ENCODE results near the gene TDP1. TPM values are rescaled to one million over a fixed set of nuclear protein-coding genes. Genes with fewer than 3 reads are reported as not detected.
"Not testable (repeated sequence)": the region's sequence is repeated elsewhere in the genome, so short reads cannot be mapped to it uniquely, and the experiment has no call there.

The TDP1 gene
- total RNA-seq, 1 donor from 2014 or later = 12.5 TPM

DNA sequence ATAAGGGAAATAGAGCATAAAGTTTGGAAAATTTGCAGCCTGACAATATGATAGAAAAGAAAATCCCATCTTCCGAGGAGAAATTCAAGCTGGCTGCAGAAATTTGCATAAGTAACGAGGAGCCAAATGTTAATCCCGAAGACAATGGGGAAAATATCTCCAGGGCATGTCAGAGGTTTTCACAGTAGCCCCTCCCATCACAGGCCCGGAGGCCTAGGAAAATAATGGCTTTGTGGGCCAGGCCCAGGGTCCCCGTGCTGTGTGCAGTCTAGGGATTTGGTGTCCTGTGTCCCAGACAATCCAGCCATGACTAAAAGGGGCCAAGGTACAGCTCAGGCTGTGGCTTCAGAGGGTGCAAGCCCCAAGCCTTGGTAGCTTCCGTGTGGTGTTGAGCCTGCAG lies 133.8 kb downstream of the TDP1 start:
- H3K27ac ChIP-seq (ENCODE audit: low read depth, low read length); H3K4me1 ChIP-seq (ENCODE audit: control insufficient read depth in 3 of 3, insufficient read depth in 3 of 3, low read length in 3 of 3); H3K4me3 ChIP-seq (ENCODE audit: low read length in 3 of 3); H3K36me3 ChIP-seq (ENCODE audit: control insufficient read depth in 3 of 3, insufficient read depth in 3 of 3, low read length in 3 of 3); H3K9ac ChIP-seq (ENCODE audit: low read depth in 1 of 3, low read length in 3 of 3); H3K27me3 ChIP-seq (ENCODE audit: control insufficient read depth in 3 of 3, insufficient read depth in 3 of 3, low read length in 3 of 3); H3K9me3 ChIP-seq (ENCODE audit: control insufficient read depth in 3 of 3, low read length in 3 of 3): not testable (repeated sequence)

DNA sequence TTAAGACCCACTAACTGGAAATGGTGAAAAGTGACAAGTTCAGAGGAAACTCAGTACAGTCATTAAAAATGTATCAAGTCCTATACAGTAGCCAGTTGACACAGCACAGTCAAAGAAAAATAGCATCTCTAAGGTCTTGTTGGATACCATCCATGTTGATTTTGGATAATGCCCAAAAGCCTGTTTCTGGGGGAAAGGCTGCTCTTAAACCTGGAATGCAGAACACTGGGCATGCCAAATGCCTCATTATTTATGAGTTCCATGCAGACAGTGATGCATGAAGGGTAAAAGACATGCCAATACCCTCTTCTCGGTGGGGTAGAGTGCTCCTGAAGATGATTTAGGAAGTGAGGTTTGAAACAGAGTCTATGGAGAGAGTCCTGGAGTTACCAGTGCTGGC lies 135.7 kb downstream of the TDP1 start:
- no peaks in the 10 kb centered on the region for H3K9me3 ChIP-seq (ENCODE audit: control insufficient read depth in 3 of 3, low read length in 3 of 3)
- no peaks in the 10 kb centered on the region for H3K36me3 ChIP-seq (ENCODE audit: control insufficient read depth in 3 of 3, insufficient read depth in 3 of 3, low read length in 3 of 3)
- no peaks in the 10 kb centered on the region for H3K27me3 ChIP-seq (ENCODE audit: control insufficient read depth in 3 of 3, insufficient read depth in 3 of 3, low read length in 3 of 3)
- no peaks in the 10 kb centered on the region for H3K4me1 ChIP-seq (ENCODE audit: control insufficient read depth in 3 of 3, insufficient read depth in 3 of 3, low read length in 3 of 3)
- H3K9ac ChIP-seq (ENCODE audit: low read depth in 1 of 3, low read length in 3 of 3) = no peak overlapping the region
- H3K4me3 ChIP-seq (ENCODE audit: low read length in 3 of 3) = no peak overlapping the region
- H3K27ac ChIP-seq (ENCODE audit: low read depth, low read length) = no peak overlapping the region

DNA sequence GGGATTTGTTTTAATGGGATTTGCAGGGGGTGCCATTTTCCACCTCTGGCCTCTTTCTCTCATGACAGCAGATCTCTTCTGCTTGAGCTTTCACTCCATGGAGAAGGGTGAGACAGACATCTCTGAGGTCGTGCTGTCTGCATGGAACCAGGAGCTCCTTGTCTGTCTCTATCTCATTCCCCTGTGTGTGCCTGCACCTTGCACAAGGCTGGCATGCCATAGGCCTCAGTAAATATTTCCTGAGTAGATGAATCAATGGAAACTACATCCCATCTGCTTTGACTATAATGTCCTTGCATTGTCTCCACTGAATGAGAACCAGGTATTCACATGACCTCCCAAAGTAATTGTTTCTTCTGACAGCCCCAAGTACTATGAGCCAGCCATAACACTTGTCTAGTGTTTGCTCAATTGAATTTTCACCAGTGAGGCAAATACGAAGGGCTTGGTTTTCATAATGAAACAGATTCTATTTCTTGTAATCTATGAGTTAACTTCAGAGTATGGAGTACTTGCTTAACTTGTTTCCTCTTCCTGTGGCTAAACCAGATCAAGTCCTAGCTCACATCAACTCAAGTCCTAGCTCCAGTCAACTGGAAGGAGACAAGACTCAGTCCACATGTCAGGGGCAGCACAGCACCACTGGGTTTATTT lies 138.3 kb downstream of the TDP1 start:
- Histone ChIP-seq H3K27ac (ENCODE audit: low read depth, low read length) (no peak overlapping the region), H3K27me3 (ENCODE audit: control insufficient read depth in 3 of 3, insufficient read depth in 3 of 3, low read length in 3 of 3) (no peaks in the 10 kb centered on the region), H3K4me3 (ENCODE audit: low read length in 3 of 3) (no peak overlapping the region), H3K9me3 (ENCODE audit: control insufficient read depth in 3 of 3, low read length in 3 of 3) (no peaks in the 10 kb centered on the region), H3K4me1 (ENCODE audit: control insufficient read depth in 3 of 3, insufficient read depth in 3 of 3, low read length in 3 of 3) (no peaks in the 10 kb centered on the region), H3K9ac (ENCODE audit: low read depth in 1 of 3, low read length in 3 of 3) (no peak overlapping the region), H3K36me3 (ENCODE audit: control insufficient read depth in 3 of 3, insufficient read depth in 3 of 3, low read length in 3 of 3) (no peaks in the 10 kb centered on the region)

Other genes with a start within 250 kb of the TDP1 start
- 7.3 TPM for gene EFCAB11, start 1.2 kb upstream of the TDP1 start, total RNA-seq
- gene KCNK13, start 106.1 kb downstream of the TDP1 start, total RNA-seq = under 0.01 TPM

Data from skeletal muscle tissue (tissue), 4 donors.